Measurements from ENCODE around the gene RAG1.

DNA sequence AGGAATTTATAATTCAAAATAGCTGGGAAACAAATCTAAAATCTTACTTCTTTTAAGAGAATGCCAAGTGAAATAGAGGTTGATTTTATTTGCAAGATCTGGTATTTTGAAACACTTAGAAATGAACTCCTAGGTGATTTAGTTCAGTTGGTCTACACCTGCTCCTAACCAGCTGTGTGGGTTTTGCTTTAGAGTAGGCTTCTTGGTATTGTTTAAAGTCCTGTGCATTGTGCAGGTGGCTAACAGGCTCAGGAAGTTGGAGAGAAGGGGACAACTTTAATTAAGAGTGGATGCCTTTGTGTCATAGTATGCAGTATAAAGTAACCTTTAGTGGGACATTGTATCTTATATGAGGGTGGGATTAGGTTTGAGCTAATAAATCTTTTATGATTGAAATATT is 34.3 kb downstream of the RAG1 start:
- TF ChIP-seq, protein P1, sequence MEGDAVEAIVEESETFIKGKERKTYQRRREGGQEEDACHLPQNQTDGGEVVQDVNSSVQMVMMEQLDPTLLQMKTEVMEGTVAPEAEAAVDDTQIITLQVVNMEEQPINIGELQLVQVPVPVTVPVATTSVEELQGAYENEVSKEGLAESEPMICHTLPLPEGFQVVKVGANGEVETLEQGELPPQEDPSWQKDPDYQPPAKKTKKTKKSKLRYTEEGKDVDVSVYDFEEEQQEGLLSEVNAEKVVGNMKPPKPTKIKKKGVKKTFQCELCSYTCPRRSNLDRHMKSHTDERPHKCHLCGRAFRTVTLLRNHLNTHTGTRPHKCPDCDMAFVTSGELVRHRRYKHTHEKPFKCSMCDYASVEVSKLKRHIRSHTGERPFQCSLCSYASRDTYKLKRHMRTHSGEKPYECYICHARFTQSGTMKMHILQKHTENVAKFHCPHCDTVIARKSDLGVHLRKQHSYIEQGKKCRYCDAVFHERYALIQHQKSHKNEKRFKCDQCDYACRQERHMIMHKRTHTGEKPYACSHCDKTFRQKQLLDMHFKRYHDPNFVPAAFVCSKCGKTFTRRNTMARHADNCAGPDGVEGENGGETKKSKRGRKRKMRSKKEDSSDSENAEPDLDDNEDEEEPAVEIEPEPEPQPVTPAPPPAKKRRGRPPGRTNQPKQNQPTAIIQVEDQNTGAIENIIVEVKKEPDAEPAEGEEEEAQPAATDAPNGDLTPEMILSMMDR (conservative IDR thresholded peaks at IDR 0.05; ENCODE audit: low read depth, low read length), result no peak
- TF ChIP-seq EZH2 (IDR thresholded peaks at IDR 0.05; ENCODE audit: borderline replicate concordance, low read depth, low read length, poor library complexity, severe bottlenecking), result no peak
